A673 (cell line): Measurements from ENCODE around the gene KCNIP1. TPM values are rescaled to one million over a fixed set of nuclear protein-coding genes. Genes with fewer than 3 reads are reported as not detected.

Source experiments
- BruUV-seq: library from RNA; stranded (reverse); fragments of 400-500 nt; replicated peaks from 2 replicates; lab custom pipeline; 2021; lab: Mats Ljungman, UMichigan
- CTCF ChIA-PET: fragments of 300-600 bp; sonication (Branson Sonifier 250); formaldehyde crosslinking; loops from one replicate; lab custom pipeline; 2022; ENCODE audit warnings: antibody characterized with exemption; lab: Charles Lee
- POLR2A ChIA-PET: fragments of 300-600 bp; sonication (Branson Sonifier 250); formaldehyde crosslinking; loops from one replicate; lab custom pipeline; 2022; ENCODE audit warnings: antibody characterized with exemption; ENCODE audit not compliant: low non-redundant PET; lab: Charles Lee
- DNase-seq: peaks from one replicate; pipeline ENCODE4 v3.0.0-alpha.2; 2015; ENCODE audit warnings: low spot score
- H3K27ac ChIP-seq: fragments of 200-600 bp; sonication (generic); 2 replicates; pipeline ENCODE4 v1.5.1; 2016; ENCODE audit warnings: mixed run types, low read depth, mild to moderate bottlenecking, mixed read lengths, antibody characterized with exemption, low read length; ENCODE audit not compliant: poor library complexity, severe bottlenecking
- H3K27me3 ChIP-seq: fragments of 200-600 bp; sonication (generic); replicated peaks from 2 replicates; pipeline ENCODE4 v1.6.1; 2017; ENCODE audit warnings: mixed run types, low read depth, mild to moderate bottlenecking, mixed read lengths, antibody characterized with exemption, low read length; ENCODE audit not compliant: insufficient read depth, poor library complexity
- H3K36me3 ChIP-seq: fragments of 200-600 bp; sonication (generic); 2 replicates; pipeline ENCODE4 v1.6.1; 2016; ENCODE audit warnings: mixed run types, mild to moderate bottlenecking, mixed read lengths, antibody characterized with exemption, low read length; ENCODE audit not compliant: insufficient read depth, poor library complexity, severe bottlenecking
- H3K4me1 ChIP-seq: fragments of 200-600 bp; sonication (generic); 2 replicates; pipeline ENCODE4 v1.6.1; 2017; ENCODE audit warnings: mixed run types, mild to moderate bottlenecking, mixed read lengths, antibody characterized with exemption, low read length; ENCODE audit not compliant: insufficient read depth, poor library complexity, severe bottlenecking
- H3K4me3 ChIP-seq: fragments of 200-600 bp; sonication (generic); 2 replicates; pipeline ENCODE4 v1.5.1; 2016; ENCODE audit warnings: low read depth, mixed run types, mild to moderate bottlenecking, mixed read lengths, low read length; ENCODE audit not compliant: poor library complexity, severe bottlenecking
- H3K9me3 ChIP-seq: fragments of 200-600 bp; sonication (generic); 2 replicates; pipeline ENCODE4 v1.6.1; 2016; ENCODE audit warnings: mixed run types, low read depth, mild to moderate bottlenecking, mixed read lengths, antibody characterized with exemption, low read length; ENCODE audit not compliant: poor library complexity, severe bottlenecking
- CTCF ChIP-seq: fragments of 300-800, 200-600 bp; sonication (generic); conservative IDR thresholded peaks from 2 replicates; pipeline ENCODE4 v1.5.1; 2017; ENCODE audit warnings: low read depth, mild to moderate bottlenecking, antibody characterized with exemption, low read length, moderate library complexity, mixed read lengths
- EZH2 ChIP-seq: fragments of 200-600 bp; sonication (generic); IDR thresholded peaks from 2 replicates; pipeline ENCODE4 v1.6.1; 2017; ENCODE audit warnings: borderline replicate concordance, low read depth, mild to moderate bottlenecking, mixed read lengths, antibody characterized with exemption, low read length; ENCODE audit not compliant: poor library complexity, severe bottlenecking
- intact Hi-C: fragments of 100-400 bp; cut with micrococcal nuclease; formaldehyde crosslinking; loops from one replicate; pipeline ENCODE4 v1.10.0; 2022; ENCODE audit not compliant: unreplicated experiment
- total RNA-seq: library from RNA; stranded (reverse); gene quantifications from 2 replicates; pipeline ENCODE4 v1.2.3, GENCODE V29; 2021

KCNIP1 gene
- total RNA-seq, 1 experiment from 2014 or later = 3.7 TPM

- no peaks in the 10 kb centered on the region for H3K4me1 ChIP-seq
- no peak overlapping the region for H3K27ac ChIP-seq
- H3K9me3 ChIP-seq = no peaks in the 10 kb centered on the region
- TF ChIP-seq EZH2 = no peak
- no peak for TF ChIP-seq CTCF
- ChIA-PET CTCF (no interaction called here), POLR2A (no interaction called here)
- H3K27me3 ChIP-seq = no peaks in the 10 kb centered on the region
- no peak for DNase-seq
- H3K4me3 ChIP-seq = no peak overlapping the region
- no peaks in the 10 kb centered on the region for H3K36me3 ChIP-seq
- BruUV-seq = no TSS peak
- intact Hi-C loops = no loop called here
Observed at GRCh38 chr5:170557314-170557713, 53.5 kb downstream of the KCNIP1 start.

- no peak for DNase-seq
- Histone ChIP-seq H3K27me3 (no peaks in the 10 kb centered on the region), H3K27ac (no peak overlapping the region), H3K4me3 (no peak overlapping the region), H3K4me1 (no peaks in the 10 kb centered on the region), H3K9me3 (no peaks in the 10 kb centered on the region), H3K36me3 (no peaks in the 10 kb centered on the region)
- no TSS peak for BruUV-seq
- ChIA-PET POLR2A (no interaction called here), CTCF (no interaction called here)
- intact Hi-C loops = no loop called here
- no peak for TF ChIP-seq EZH2
- TF ChIP-seq CTCF = no peak
Observed at GRCh38 chr5:170559296-170559695, 55.5 kb downstream of the KCNIP1 start.

- no peak for DNase-seq
- no peaks in the 10 kb centered on the region for H3K36me3 ChIP-seq
- intact Hi-C loops = no loop called here
- TF ChIP-seq EZH2 (no peak), CTCF (no peak)
- H3K27ac ChIP-seq = no peak overlapping the region
- no TSS peak for BruUV-seq
- H3K9me3 ChIP-seq = no peaks in the 10 kb centered on the region
- H3K4me3 ChIP-seq = no peak overlapping the region
- H3K27me3 ChIP-seq = no peaks in the 10 kb centered on the region
- no peaks in the 10 kb centered on the region for H3K4me1 ChIP-seq
- CTCF ChIA-PET = no interaction called here
- POLR2A ChIA-PET = no interaction called here
Observed at GRCh38 chr5:170560938-170561337, 57.1 kb downstream of the KCNIP1 start.
